ENCODE measurements around the gene CHFR. TPM values are rescaled to one million over a fixed set of nuclear protein-coding genes. Genes with fewer than 3 reads are reported as not detected.

The CHFR gene
- total RNA-seq, 1 experiment from 2014 or later = 53.3 TPM

GRCh38 chr12:132873724-132874123 is 13.7 kb downstream of the CHFR start:
- H3K79me2 ChIP-seq (ENCODE audit: insufficient read depth, low read length) = no peaks in the 10 kb centered on the region
- Mint-ChIP-seq H3K27me3 (ENCODE audit: low read depth) (no peaks in the 10 kb centered on the region), H3K27ac (peak overlapping the region in 2 of 3 experiments; percentile 80 to 84; a peak in 4 of 7 replicates), H3K4me1 (no peaks in the 10 kb centered on the region), H3K4me3 (no peak overlapping the region), H3K9me3 (no peaks in the 10 kb centered on the region), H3K36me3 (ENCODE audit: insufficient read depth in 1 of 3, low read depth in 3 of 3) (peaks cover 22 to 66% (median 39%) of the 10 kb centered on the region in 3 experiments; a peak in 6 of 7 replicates)
- no peak overlapping the region for H3K14ac ChIP-seq (ENCODE audit: insufficient read depth, low read length)
- H4K8ac ChIP-seq (replicated peaks; ENCODE audit: insufficient read length, low read depth, low read length) = no peak overlapping the region
- H2AK5ac ChIP-seq (ENCODE audit: insufficient read length, low read length) = no peak overlapping the region
- H3K23me2 ChIP-seq (ENCODE audit: insufficient read length, low read depth, low read length, poor library complexity, severe bottlenecking) = no peaks in the 10 kb centered on the region
- no peak overlapping the region for H4K91ac ChIP-seq (ENCODE audit: insufficient read length, low read depth, low read length)
- H3K27ac ChIP-seq (ENCODE audit: insufficient read length, low read depth, low read length) = no peak overlapping the region
- no peak overlapping the region for H2BK15ac ChIP-seq (ENCODE audit: low read depth, low read length)
- H3K18ac ChIP-seq (ENCODE audit: insufficient read length, low read depth, low read length) = no peak overlapping the region
- H4K5ac ChIP-seq (ENCODE audit: insufficient read length, low read depth, low read length) = no peak overlapping the region
- no peak overlapping the region for H2AFZ ChIP-seq (ENCODE audit: low read length)
- no peak overlapping the region for H3K4me2 ChIP-seq (ENCODE audit: insufficient read depth, insufficient read length, low read length)
- H2BK120ac ChIP-seq (ENCODE audit: low read depth, low read length, poor library complexity, severe bottlenecking) = no peak overlapping the region
- no peak for TF ChIP-seq CTCF (conservative IDR thresholded peaks at IDR 0.05)
- H3K23ac ChIP-seq (ENCODE audit: insufficient read length, low read depth, low read length) = no peak overlapping the region
- H2BK20ac ChIP-seq (ENCODE audit: low read depth, low read length, poor library complexity, severe bottlenecking) = no peak overlapping the region
- no peaks in the 10 kb centered on the region for H3K4me1 ChIP-seq (ENCODE audit: insufficient read depth, low read length)
- no CpG with 5 or more reads among the region's 10 CpGs for WGBS (ENCODE audit: extremely low coverage, insufficient read length, low lambda C conversion rate)
- H3K56ac ChIP-seq (ENCODE audit: insufficient read length, low read depth, low read length) = no peak overlapping the region
- no peak for DNase-seq
- no peaks in the 10 kb centered on the region for H3K9me3 ChIP-seq (ENCODE audit: control insufficient read depth, low read depth, low read length)
- no peak overlapping the region for H3K9ac ChIP-seq (ENCODE audit: extremely low read depth, insufficient read length, low read length)
- H4K20me1 ChIP-seq (ENCODE audit: control insufficient read depth, insufficient read depth, insufficient read length) = no peaks in the 10 kb centered on the region
- H3K27me3 ChIP-seq (ENCODE audit: insufficient read depth, low read length) = no peaks in the 10 kb centered on the region
- H2BK12ac ChIP-seq (ENCODE audit: insufficient read length, low read depth, low read length) = no peak overlapping the region
- H2BK5ac ChIP-seq (ENCODE audit: insufficient read length, low read length) = no peak overlapping the region
- H3K4ac ChIP-seq (ENCODE audit: low read depth, low read length) = no peak overlapping the region
- no peaks in the 10 kb centered on the region for H3K79me1 ChIP-seq (ENCODE audit: insufficient read depth, low read depth, low read length, poor library complexity, severe bottlenecking)
- no peak overlapping the region for H3T11ph ChIP-seq (ENCODE audit: low read length)

Measured in H9 (cell line).